IPS-NIHi7 (cell line): Measurements from ENCODE around the gene ARHGAP42.

Source experiments
- DNase-seq: peaks from one replicate; pipeline ENCODE4 v3.0.0; 2012; ENCODE audit warnings: mixed read lengths; ENCODE audit errors: extremely low spot score

The ARHGAP42 gene

DNA sequence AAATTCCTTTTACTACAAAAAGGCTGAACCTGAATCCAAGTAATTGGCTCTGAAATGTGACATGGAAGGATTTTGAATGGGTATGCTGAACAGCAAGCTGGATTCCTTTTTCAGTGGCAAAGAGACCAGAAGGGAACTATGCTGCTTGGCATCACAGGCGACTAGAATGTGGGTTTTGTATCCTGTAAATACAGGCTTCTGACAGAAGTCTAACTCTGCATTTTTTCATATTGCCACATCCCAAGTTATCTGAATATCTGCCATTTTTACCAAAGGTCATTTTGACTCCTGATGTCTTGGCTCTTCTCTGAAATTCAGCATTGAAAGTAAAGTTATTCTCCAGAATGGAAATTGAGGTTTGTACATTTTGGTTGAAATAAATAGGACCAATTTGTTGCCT is 145.7 kb downstream of the ARHGAP42 start:
- no peak for DNase-seq

DNA sequence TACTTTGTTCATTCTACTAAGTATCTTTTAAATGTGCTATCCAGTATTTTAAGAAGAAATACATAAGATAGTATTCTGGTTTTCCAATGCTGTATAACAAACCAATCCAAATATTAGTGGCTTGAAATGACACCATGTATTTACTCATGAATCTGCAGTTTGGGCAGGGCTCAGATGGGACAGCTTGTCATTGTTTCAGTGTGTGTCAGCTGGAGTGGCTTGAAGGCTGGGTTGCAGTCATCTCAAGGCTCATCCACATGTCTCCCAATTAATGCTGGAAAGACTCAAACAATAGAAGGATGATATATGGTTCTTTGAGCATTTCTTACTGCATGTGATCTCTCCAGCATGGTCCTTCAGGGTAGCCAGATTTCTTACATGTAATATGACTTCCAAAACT is 146.2 kb downstream of the ARHGAP42 start:
- DNase-seq = no peak

DNA sequence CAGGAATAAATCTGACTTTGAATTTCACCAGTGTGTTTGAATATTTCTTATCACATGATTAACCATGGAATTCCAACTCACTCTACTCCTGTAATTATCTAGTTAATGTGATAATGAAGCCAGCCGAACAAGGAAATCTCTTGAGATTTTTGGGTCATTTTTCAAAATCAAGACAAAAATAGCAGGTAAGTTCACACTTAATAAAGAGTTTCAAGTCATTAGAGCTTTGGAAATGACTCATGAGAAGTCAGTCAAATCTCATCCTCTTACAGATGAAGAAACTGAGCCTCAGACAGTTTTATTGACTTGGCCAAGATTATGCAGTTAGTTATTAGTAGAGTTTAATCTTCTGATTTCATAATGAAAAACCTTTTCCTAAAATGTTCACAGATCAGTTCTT is 148.8 kb downstream of the ARHGAP42 start:
- no peak for DNase-seq

DNA sequence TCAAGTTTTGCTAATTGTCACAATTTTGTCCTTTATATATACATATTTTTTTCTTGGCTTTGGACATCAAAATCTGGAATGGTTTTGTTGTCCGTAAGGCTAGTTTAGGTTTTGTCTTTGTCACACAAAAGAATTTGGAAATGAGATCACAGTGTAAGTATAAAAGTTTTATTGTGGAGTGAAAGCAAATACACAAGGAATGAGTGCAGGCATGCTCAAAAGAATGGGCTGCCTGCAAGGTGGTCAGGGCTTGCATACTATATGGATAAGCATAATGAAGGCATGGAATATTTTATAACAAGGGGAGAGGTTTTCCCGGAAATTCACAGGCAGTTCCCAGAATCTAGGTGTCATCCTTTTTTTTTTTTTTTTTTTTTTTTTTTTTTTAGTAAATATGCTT is 150.2 kb downstream of the ARHGAP42 start:
- DNase-seq = no peak

DNA sequence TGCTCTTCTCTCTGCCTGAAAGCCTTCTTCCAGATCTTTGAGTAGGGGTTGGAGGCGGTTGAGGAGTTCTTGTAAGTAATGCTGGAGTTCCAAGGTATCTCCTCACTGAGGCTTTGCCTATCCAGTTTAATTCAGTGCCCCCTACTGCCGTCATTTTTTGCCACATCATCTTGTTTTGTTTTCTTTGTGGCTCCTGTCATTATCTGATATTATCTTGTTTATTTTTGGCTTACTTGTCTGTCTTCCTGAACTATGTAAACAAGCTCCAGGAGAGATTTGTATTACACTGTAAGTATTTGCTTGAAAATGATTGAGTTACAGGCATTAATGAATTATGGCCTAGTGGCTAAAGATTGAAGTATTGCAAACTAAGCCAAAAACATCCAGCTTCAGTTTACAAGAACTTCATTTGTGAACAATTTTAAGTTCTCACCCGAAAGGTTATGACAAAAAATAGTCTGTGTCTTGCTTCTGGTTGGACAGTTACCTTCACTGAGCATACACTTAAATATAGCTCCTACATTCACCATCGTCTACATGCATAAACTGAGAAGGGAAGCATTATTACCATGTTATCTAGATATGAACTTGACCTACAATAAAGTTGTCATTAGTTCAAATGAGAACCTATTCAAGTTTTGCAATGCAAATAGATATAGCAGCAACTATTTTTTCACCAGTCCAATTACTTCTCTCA is 154.8 kb downstream of the ARHGAP42 start:
- no peak for DNase-seq

DNA sequence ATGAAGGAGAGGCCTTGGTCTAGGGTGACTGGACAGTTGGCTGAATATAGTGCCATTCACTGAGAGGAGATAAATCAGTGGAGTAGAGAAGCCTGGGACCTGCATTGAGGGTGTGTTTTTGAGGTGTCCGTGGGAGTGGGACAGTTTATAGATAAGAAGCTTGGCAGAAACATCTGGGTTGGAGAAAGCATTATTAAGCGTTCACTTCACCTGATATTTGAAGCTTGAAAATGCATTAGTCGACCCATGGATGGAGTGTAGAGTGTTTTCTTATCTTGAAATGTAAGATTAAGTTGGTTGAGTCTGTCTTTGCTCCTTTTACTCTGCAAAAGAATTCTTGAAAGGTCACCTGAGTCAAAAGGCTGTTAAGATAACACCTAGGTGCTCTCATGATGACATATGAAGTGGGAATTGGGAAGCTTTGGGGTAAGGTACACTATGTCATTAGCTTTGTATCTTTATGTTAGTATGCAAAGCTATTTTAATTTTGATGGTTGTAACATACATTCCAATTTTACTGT is 160.7 kb downstream of the ARHGAP42 start:
- DNase-seq = no peak

DNA sequence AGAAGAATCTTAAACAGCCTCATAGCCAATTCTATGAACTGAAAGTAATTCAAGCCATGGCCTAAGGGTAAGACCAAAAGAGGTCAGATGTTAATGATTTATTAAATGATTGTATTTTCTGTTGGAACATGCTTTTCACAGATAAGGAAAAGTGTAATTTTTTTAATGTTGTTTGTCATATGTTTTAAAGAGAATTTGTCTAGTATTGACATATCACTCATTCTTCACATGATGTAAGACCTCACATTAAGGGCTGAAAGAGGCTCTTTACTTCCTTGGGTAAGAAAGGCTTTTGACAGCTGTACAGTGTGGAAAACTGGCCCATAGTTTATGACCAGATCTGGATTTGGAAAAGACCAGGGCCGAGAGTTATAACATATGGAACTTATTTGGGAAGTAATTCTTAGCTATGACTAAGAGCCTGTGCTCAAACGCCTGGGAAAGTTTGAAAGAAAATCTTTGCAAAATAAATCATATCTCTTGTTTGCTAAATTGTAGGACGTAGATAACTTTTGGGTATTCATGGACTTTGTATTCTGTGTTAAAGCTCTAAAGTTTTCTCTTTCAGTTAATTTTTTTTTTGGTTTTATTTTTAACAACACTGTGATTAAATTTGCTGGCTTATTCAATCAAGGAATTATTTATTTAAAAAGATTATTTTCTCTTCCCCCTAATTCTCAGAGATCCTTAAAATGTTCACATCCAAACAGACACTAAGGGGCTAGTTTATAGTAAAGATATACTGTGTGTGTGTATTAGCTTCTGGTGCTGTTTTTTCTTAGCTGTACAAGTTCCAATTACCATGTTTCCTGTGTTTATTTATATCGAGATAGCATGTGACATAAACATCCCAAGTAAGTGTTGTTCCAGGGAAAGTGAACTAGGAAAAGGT is 162.2 kb downstream of the ARHGAP42 start:
- DNase-seq = no peak

DNA sequence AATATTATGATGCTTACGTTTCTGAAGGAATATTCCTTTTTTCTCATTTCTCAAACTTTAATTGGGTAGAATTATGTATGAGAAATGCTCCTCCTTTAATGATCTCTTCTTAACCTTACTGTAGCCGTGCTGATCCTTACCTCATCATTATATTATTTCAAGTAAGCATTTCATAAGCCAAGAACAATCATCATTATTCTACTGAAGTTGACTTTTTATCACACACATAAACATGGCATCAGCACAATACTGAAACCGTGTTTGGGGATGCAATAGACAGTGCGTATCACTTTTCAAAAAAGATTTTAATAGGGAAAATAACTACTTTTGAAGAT is 162.8 kb downstream of the ARHGAP42 start:
- DNase-seq = no peak

DNA sequence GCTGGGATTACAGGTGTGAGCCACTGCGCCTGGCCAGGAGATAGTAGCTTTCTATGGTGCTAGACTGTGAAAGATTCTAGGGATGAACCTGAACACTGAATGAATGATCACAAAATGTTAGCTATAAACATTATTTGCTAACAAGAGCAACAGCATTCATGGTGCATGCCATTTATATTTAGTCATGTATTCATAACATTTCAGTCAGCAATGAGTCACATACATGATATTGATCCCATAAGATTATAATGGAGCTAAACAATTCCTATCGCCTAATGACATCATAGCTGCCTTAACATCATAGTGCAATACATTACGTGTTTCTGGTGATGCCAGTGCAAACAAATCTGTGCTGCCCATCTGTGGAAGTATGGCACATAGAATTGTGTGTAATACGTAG is 164.1 kb downstream of the ARHGAP42 start:
- no peak for DNase-seq

DNA sequence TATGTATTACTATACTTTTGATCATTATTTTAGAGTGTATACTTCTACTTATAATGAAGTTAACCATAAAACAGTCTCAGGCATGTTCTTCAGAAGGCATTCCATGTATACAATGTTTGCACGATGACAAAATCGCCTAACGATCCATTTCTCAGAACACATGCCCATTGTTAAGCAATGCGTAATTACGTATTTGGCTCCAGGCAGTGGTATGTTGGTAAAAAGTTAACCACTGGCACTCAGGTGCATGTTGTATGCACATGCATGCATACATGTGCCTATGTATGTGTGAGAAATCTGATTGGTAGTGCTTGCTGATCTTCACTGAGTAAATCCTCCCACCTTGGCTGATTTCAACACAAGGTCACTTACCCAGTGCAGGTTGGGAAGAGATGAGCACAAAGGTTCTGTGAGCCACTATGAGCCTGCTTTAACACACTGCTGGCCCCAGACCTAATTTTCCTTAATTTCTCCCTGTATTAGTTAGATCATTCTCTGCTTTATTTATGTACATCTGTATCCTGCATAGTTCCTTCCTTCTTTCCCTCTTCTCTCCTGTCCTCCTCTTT is 164.6 kb downstream of the ARHGAP42 start:
- no peak for DNase-seq

DNA sequence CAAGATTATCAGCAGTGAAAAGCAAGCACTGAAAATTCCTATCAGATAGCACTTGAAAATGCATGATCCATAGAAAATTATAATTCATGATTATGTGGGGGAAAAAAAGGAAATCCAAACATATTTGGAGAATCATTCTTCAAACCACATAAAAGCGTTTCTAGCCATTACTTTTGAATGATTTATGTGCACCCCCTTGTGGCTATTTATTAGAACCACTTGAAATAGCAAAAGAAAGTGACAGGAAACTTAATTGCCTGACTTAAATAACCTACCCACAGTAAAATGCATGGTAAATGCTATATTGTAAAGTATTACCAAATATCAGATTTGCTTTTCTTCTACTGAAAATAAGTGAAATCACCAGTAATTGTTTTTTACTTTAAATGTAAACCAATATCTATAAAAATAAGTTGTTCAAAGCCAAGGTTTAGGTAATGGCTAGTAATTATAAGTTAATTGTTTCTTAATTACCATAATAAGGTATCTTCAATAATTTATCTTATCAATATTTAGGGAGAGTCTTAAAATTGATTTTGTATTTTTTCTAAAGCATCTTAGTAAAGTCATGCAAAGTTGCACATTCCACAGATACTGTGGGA is 168.5 kb downstream of the ARHGAP42 start:
- no peak for DNase-seq

DNA sequence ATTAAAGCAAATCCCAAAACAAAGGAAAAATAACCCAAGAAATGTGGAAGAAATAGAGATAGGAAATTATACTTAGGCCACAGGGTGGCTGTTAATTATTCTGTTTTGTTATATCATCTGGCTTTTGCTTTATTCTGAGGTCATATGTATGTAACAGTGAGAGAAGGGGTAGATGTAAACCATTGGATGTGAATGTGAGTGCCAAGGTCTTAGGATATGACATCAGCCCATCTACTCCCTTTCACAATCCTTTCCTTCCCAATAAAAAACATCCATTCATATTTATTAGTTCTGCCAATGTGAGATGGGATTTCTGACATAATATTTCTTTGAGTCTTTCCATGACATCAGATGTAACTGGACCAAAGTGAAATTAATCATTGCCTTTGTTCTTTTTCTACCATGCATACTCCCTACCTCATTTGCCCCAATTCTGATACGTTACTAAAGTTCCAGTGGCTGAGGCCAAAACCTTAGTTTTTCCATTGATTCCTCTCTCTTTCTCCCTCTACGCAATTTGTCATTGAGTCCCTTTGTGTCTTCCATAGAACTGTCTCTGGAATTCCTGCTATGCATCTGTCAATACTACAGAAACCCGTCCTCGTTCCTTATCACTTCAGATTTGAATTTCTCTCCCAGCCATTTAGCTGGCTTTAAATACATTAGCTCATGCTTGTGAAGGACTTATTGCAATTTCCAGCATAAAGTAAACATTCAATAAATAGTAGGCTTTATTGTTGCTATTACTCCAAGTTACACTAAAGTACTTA is 170.3 kb downstream of the ARHGAP42 start:
- no peak for DNase-seq

DNA sequence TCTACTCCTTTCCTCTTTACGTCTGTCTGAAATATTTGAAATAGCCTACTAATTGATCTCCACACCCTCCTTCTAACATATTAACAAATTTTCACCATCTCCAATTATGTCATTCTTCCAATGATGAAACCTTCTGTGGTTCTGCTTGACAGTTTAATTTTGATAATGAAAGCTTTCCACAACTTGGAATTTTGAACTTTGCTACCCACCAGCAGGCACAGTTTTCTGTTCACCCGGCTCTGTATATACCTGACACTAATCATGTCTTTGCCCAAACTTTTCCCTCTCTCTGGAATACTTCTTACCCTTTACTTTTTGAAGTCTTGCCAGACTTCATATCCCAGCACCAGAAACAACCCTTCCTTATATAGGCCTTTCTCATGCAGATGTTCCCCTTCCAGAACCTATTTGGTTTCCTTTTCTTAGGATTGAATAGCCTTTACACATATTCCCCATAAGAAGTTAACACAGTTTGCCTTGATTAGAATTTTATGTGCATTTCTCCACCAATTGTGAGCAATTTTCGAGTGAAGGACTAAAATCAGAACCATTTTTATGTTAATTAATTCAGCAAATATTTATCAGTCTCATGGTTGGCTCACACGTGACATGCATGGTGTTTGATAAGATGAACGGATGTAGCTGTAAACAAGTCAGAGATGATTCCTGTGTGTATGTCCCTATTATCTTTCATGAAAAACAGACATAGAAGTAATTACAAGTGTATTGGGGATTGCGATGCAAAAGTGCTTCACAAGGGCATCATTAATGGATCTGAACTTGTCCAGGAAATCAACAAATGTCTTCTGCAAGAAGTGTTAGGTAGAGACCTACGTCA is 173.4 kb downstream of the ARHGAP42 start:
- no peak for DNase-seq

DNA sequence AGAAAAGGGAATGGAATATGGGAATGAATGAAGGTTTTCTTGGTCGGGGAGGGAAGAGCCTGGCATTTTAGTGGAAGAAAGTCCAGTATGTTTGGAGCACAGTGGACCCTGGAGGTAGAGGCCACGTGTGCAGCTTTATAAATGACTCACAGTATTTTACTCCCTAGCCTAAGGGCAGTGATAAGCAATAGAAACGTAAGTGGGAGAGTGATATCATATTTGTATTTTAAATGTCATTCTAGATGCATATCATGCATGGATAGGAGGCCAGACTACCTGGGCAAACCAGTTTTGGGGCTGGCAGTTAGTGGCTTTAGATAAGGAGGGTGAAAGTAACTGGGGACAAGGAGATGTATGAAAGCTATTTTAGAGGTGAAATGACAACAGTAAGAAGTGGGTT is 174.1 kb downstream of the ARHGAP42 start:
- DNase-seq = no peak

DNA sequence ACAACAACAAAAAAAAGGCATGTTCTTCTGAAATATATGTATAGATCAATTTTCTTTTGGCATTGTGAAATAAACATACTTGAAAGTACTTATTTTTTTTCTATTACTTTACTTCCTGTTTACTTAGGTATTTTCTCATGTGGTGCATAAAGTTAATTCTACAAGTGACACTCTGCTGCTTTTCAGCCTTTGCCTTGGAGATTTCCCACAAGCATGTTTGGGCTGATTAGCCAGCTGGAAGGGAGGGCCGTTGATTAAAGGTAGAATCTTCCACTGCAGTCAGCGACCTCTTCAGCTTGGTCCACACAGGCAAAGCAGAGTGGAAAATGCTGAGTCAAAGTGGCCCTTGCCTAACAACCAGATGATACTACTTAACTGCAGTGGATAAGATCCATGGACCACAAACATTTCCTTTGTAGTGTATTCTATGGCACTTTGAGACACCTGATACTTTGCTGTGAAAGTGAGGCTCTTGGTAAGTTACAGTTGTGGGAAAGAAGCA is 176.0 kb downstream of the ARHGAP42 start:
- DNase-seq = peak; percentile 18

DNA sequence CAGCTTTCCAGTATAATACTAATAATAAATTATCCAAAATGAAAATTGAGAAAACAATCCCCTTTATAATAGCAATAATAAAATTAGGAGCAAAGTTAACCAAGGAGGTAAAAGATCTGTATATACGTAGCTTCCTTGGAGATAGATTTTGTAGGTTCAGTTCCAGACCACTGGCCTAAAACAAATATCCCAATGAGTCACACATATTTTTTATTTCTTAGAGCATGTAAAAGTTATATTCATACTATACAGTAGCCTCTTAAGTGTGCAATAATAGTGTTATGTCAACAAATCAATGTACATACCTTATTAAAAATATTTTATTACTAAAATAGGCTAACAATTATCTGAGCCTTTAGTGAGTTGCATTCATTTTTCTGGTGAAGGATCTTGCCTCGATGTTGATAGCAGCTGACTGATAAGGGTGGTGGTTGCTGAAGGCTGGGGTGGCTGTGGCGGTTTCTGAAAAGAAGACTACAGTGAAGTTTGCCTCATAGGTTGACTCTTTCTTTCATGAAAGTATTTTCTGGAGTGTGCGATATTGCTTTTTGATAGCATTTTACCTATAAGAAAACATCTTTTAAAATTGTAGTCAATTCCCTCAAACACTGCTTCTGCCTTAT is 178.5 kb downstream of the ARHGAP42 start:
- no peak for DNase-seq

DNA sequence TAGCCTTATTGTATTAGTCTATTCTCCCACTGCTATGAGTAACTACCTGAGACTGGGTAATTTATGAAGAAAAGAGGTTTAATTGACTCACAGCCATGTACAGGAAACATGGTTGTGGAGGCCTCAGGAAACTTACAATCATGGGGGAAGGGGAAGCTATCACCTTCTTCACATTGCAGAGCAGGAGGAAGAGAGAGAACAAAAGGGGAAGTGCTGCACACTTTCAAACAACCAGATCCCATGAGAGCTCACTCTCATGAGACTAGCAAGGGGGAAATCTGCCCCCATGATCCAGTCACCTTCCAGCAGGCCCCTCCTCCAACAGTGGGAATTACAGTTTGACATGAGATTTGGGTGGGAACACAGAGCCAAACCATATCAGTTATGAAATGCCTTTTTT is 179.4 kb downstream of the ARHGAP42 start:
- DNase-seq = no peak

DNA sequence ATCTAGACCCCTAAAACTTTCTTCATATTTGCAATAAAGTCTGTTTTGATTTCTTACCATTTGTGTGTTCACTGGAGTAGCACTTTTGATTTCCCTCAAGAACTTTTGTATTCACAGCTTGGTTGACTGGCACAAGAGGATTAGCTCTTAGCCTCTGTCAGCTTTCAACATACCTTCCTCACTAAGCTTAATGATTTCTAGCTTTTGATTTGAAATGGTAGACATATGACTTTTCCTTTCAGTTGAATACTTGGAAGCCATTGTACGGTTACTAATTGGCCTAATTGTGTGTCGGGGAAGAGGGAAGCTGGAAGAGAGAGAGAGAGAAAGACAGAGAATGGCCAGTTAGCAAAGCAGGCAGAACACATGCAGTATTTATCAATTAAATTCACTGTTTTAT is 180.5 kb downstream of the ARHGAP42 start:
- no peak for DNase-seq

DNA sequence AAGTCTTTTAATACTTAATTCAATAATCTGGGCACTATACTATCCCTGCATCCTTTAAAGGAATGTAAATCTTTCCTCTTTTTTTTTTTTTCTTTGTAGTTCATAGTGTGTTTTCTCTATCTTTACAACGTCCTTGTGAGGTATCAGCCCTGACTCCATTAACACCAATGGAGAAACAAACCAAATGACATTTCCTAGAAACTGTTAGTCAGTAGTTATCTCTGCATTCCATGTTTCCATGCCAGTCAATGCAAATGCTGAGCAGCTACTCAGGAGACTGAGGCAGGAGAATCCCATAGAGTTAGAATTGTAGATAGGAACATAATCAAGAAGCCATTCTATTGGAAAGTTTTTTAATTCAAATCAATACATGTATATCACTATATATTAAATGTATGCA is 182.2 kb downstream of the ARHGAP42 start:
- DNase-seq = no peak

DNA sequence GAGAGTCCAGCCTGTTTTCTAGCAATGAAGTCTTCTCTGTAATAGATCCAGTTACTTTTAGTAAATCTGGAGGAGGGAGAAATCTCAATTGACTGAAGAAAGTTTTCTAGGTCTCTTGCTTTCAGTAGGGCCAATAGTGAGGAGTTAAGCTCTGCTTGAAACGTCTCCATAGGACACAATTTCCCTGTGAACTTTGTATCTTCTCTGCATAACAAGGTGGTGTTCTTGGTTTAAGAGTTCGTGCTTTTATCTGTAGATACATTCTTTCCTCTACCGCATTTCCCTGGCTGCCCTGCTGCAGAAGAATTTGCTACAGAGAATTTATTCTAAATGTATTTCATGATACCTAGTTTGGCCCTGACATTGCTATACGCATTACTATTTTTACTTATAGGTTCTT is 183.1 kb downstream of the ARHGAP42 start:
- no peak for DNase-seq
